Stimulated activated CD4-positive, alpha-beta T cell treated with anti-CD3 and anti-CD28 coated beads, Interleukin-4, amount 100 ng/mL, for 1 hour (primary cell): Measurements from ENCODE around the gene SV2A.
"Not testable (repeated sequence)": the region's sequence is repeated elsewhere in the genome, so short reads cannot be mapped to it uniquely, and the experiment has no call there.

ENCODE experiments used
- DNase-seq: peaks from one replicate; pipeline ENCODE4 v3.0.0-alpha.2; 2020

Gene SV2A

GRCh38 chr1:149917571-149918144 is at the start of gene SV2A:
SV2A (minus strand) TSS chr1:149917844; CDS start chr1:149913840, 4,004 bp downstream.
- DNase-seq = peak; percentile 51

GRCh38 chr1:149967041-149967440 is 49.4 kb upstream of the SV2A start:
- DNase-seq = no peak

DNA sequence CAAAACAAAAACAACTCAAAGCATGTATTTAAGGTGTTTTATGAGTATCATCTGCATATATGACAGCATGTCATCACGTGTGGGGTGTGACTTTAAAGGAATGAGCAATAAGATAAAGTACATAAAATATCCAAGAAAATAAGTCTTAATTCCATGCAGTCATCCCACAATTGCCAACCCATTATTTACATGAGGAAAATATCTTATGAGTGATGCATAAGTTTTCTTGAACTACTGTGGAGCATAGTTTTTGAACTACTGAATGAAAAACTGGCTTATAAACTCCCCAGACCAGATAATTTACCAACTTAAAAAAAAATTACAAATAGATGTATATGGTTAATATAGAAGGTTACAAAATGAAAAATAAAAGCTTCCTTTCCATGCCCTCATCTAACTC is 48.8 kb upstream of the SV2A start:
- DNase-seq = no peak

DNA sequence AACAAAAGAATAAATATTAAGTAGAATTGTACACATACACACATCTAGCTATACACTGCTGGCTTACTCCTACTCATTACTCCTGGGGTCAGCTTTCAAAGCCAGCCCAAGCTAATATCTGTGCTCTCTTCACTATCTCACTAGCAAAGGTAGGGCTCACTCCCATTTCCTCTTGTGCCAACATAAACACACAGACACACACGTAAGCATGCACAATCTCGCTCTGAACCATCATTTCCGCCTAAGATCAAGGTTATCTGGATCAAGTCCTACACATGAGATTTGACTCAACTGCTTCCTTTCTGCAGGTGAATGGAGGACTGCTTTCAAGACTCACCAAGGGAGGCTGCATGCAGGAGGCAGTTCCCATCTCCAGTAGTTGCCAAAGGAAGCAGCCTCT is 47.8 kb upstream of the SV2A start:
- no peak for DNase-seq

DNA sequence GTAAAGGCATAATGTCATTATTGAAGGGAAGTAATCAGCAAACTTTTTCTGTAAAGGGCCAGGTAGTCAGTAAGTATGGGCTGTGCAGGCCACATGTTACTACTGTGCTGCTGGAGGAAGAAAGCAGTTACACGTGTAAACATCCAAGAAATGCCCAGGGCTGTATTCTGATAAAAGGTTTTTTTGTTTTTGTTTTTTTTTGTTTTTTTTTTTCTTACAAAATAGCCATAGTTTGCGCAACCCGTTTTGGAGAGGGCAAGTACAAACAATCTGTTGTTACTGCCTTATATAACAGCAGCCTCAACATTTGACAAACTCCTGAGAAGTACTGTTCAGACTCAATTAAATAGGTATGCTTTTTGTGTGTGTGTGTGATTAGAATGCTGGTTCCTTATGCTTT is 45.7 kb upstream of the SV2A start:
- DNase-seq = no peak

GRCh38 chr1:149962736-149963135 is 45.1 kb upstream of the SV2A start:
- no peak for DNase-seq

DNA sequence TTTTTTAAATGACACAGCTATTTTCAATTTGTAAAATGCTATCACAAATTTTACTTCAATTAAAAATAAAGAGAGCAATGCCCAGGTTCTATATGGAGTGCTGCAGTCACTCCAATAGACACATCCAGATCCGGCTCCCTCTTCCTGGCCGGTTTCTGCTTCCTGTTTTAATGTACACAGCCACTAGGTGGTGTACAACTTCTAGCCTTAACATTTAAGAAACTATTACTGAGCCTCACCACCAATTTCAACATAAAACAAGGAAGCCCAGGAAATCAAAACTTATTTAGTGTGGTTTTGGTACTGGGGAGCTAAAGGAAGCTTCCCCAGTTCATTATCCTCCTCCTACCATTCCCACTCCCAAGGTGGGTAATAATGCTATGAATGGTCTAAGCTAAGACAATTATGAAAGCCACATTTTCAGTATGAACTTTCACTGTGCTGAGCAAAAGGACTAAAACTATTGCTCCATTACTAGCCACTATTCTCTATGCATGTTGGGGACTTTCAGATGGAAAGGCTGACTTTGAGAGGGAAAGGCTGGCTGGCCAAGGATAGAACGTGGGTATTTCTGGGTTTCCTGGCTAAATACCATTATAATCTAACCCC is 44.5 kb upstream of the SV2A start:
- DNase-seq = no peak

- not testable (repeated sequence) for DNase-seq
These were observed 39.9 kb upstream of the SV2A start for GRCh38 chr1:149957548-149957947.

GRCh38 chr1:149949911-149950310 is 32.3 kb upstream of the SV2A start:
- DNase-seq = no peak

- no peak for DNase-seq
These were observed 27.6 kb upstream of the SV2A start for GRCh38 chr1:149945206-149945605.

DNA sequence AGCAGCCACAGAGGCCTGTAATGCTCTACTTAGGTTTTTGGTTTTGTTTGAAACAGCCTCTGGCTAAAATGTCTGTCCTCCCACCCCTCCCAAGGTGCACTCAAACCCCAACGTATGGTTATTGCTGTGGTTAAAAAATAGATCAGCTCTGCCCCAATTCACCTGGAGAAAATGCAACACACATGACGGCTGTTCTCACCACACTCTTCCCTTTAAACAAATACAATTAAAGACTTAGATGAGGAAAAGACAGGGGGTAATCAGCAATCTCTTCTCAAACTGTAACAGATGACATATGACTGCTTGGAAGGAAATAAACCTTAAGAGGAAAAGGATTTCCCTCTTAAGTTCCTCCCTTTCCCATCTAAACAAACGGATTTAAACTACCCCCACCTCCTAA is 25.2 kb upstream of the SV2A start:
- no peak for DNase-seq

DNA sequence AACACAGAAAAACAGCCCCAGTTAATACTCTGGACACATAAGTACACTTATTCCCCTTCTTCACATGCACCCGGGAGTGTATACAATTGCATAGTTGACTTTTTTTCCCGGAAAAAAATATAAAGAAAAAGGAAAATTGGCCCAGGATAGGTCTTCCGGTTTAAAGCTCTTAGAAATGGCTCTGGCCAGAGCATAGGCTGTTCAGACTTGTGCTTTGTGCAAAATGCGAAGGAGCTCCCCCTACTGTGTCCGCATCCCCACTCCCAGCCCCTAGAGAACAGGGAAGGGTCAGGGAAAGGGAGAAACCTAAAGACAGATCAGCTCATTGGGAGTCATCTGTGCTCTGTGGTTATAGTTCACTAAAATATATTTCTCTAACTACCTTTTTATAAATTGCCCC is 24.6 kb upstream of the SV2A start:
- DNase-seq = no peak

DNA sequence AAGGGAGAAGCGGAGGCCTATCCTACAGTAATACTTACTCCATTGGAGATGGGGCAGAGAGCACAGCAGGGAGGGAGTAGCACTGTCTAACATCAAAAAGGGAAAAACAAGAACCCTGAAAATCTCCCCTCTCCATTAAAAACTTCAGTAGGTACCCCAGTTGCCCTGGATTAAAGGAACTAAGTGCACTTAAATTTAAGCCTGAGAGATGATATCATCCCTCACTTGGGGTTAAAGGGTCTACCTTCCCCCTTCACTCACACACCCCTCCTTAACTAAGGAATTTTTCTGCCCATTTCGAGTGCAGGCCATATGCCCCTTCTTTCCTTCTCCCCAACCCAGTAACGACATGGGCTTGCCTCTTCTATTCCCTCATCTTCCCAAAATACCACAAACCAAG is 22.8 kb upstream of the SV2A start:
- DNase-seq = no peak

GRCh38 chr1:149938668-149939003 is 21.0 kb upstream of the SV2A start:
- not testable (repeated sequence) for DNase-seq

DNA sequence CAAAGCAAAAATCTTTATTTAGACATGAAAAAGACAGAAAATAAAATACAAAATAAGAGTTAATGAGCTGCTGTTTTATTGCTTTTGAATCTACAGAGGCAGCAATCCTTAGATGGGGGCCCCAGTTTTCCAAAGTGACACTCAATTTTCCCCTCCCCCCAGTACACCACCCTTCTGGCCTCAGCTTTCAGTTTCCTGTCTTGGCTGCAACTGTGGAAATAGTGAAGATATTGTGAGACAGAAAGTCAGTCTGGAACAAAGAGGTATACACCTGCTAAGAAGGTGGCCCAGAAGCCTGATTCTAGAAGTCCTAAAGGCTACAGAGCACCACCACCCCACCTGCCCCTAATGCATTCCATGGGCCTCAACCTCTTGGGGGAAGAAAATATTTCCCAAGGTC is 20.1 kb upstream of the SV2A start:
- no peak for DNase-seq

DNA sequence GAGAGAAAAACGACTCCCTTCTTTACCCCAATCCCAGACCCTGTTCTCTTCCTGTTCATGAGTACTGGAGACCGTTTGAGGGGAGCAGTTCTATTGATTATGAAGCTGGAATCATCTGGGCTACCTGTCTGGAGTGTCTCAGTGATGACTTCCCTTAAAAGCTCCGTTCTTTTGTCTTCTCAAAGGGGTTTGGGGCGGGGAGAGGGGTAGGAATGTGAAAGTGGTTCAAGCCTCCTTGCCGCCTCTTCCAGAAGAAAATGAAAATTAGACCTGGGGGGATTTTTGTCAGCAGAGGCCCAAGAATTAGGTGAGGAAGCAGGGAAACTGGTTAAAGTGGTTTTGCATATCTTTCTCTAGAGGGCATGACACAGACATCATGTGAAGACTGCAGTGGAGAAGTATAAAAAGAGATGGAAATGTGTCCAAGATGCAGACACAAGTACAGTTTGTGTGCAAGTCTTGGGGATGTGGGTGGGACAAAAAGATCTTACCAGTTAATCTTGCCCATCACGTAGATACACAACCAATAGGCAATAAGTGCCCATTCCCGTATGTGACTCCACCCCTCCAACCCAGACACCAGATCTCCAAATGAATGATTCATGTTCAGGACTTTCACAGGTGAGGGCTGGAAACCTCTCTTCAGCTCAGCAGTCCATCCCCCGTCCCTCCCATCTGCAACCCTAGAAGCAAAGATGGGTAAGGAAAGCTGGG is 19.5 kb upstream of the SV2A start:
- no peak for DNase-seq

- no peak for DNase-seq
These were observed 18.7 kb upstream of the SV2A start, which contains the start of gene MTMR11 for GRCh38 chr1:149936170-149936991. MTMR11 (minus strand) TSS chr1:149936879; CDS start chr1:149936647, 232 bp downstream.

GRCh38 chr1:149934356-149934755 is 16.7 kb upstream of the SV2A start:
- DNase-seq = no peak

- no peak for DNase-seq
These were observed 15.6 kb upstream of the SV2A start for GRCh38 chr1:149933208-149933607.

- no peak for DNase-seq
These were observed 14.8 kb upstream of the SV2A start for GRCh38 chr1:149932474-149932873.

DNA sequence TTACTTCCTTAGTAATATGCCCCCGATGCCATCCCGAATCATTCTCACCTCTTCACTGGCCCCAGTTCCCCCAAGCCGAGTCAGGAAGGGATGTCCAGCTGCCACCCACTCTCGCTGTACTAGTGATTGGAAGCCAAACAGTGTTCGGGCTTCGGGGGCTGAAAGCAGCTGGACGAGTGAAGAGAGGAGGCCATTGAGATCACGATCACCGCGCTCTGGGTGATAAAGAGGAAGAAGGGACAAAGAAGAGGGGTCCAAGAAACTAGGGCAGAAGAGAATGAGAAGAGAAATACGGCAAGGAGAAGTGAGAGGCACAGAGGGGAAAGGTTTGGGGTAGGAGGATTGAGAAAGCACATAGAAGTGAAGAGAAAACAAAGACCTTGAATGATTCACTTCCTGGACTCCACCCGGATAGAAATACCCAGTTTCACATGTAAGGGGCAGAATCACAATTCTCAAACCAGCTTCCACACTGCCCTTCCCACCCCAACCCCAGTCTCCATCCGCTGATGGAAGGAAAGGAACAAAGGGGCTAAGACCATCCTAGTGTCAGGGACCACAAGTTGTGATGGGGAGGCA is 13.7 kb upstream of the SV2A start:
- DNase-seq = no peak

- DNase-seq = no peak
These were observed 12.2 kb upstream of the SV2A start for GRCh38 chr1:149929856-149930255.

DNA sequence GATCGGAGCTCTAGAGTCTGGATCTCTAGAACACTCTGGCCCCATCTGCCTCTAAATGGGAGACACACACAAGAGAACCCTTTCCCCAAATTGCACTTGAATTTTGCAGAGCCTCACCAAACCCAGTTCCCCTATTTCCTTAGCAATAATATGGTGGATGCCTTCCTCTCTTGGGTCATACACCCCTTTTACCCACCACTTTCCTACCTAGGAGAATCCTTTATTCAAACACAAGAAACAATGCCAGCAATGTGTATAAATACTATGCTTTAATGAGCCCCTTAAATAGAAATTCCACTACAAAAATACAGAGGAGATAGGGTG is 10.7 kb upstream of the SV2A start:
- DNase-seq = no peak
